Right cardiac atrium (tissue), 5 donors: ENCODE data around the gene GTF3A. TPM values are rescaled to one million over a fixed set of nuclear protein-coding genes. Genes with fewer than 3 reads are reported as not detected.

Source experiments
- ATAC-seq, 2 donors: fragments of 200-7000 bp; cut with Tn5 transposase; one replicate each; pipeline versions ENCODE4 v1.8.0 to v1.9.1; 2020; ENCODE audit warnings: moderate library complexity in 2 of 2, mild to moderate bottlenecking in 1 of 2
- DNase-seq, 3 donors: peaks; one replicate each; pipeline ENCODE4 v3.0.0-alpha.2; 2020
- H3K27ac ChIP-seq: one replicate; pipeline ENCODE4 v1.5.1; 2013; ENCODE audit warnings: mild to moderate bottlenecking, low read length, control low read depth, moderate library complexity
- H3K27me3 ChIP-seq: one replicate; pipeline ENCODE4 v1.6.1; 2013; ENCODE audit not compliant: control insufficient read depth, insufficient read depth
- H3K4me1 ChIP-seq: one replicate; pipeline ENCODE4 v1.6.1; 2013; ENCODE audit warnings: low read length; ENCODE audit not compliant: control insufficient read depth, insufficient read depth
- H3K4me3 ChIP-seq: one replicate; pipeline ENCODE4 v1.5.1; 2013; ENCODE audit warnings: low read length, control low read depth
- H3K9me3 ChIP-seq: one replicate; pipeline ENCODE4 v1.6.1; 2013; ENCODE audit warnings: low read length; ENCODE audit not compliant: control insufficient read depth
- WGBS: extraction: QIAGEN DNeasy Blood & Tissue Kit; methylation state at CpG from one replicate; pipeline ENCODE4 v1.1.7; 2013; 5-methylcytosine and 5-hydroxymethylcytosine counted together
- intact Hi-C, 4 donors: fragments of 100-400 bp; cut with DNase I; formaldehyde crosslinking; loops; one replicate each; pipeline versions ENCODE4 v1.11.0 to v1.14.0; 2022 to 2023
- long read RNA-seq, 4 donors: library from polyadenylated mRNA; unstranded; transcript quantifications; one replicate each; pipeline ENCODE4 v2.0.0, GENCODE V29; 2020 to 2021
- polyA plus RNA-seq: library from polyadenylated mRNA; stranded (reverse); fragments of 200-250 nt; gene quantifications from one replicate; pipeline ENCODE4 v1.2.3, GENCODE V29; 2013
- total RNA-seq, 4 donors: library from RNA; stranded (reverse); fragmentation: NEBNext Ultra II Directional; extraction: Animal tissue kit (Norgen Biotek cat#: 25700); gene quantifications; one replicate each; pipeline ENCODE4 v1.2.1, GENCODE V29; 2021
- donor health status: healthy with polysubstance abuse.
- donor health status: DM: no; HTN: yes; CAD: no.
- donor health status: DM: no; HTN: no; CAD: no.
- donor health status: DM: no; HTN: yes; CAD: no; lungs with severe emphysema.
- donor health status: DM: yes; HTN: yes; CAD: no.

GTF3A gene
- total RNA-seq (100 to 1,000 TPM; 149 to 204 (median 191) TPM), polyA plus RNA-seq (366 TPM)
- long read RNA-seq, donor 1, transcript GTF3A-202 (8 exons, 1,191 nt): minor isoform, 6 of 356 reads
- long read RNA-seq, donor 1, transcript GTF3A-201 (9 exons, 1,383 nt): major isoform, 306 of 356 reads
- long read RNA-seq, donor 1, partial matches to known transcripts: 7 of 356 reads
- long read RNA-seq, donor 1, other reads (novel, unspliced or antisense): 37 of 356 reads
- long read RNA-seq, donor 2, transcript GTF3A-201 (9 exons, 1,383 nt): major isoform, 125 of 145 reads
- long read RNA-seq, donor 2, partial matches to known transcripts: 6 of 145 reads
- long read RNA-seq, donor 2, other reads (novel, unspliced or antisense): 12 of 145 reads
- long read RNA-seq, donor 3, transcript GTF3A-201 (9 exons, 1,383 nt): major isoform, 518 of 588 reads
- long read RNA-seq, donor 3, transcript GTF3A-202 (8 exons, 1,191 nt): minor isoform, 23 of 588 reads
- long read RNA-seq, donor 3, partial matches to known transcripts: 8 of 588 reads
- long read RNA-seq, donor 3, other reads (novel, unspliced or antisense): 38 of 588 reads
- long read RNA-seq, donor 4, transcript GTF3A-202 (8 exons, 1,191 nt): minor isoform, 10 of 170 reads
- long read RNA-seq, donor 4, transcript GTF3A-201 (9 exons, 1,383 nt): major isoform, 139 of 170 reads
- long read RNA-seq, donor 4, partial matches to known transcripts: 3 of 170 reads
- long read RNA-seq, donor 4, other reads (novel, unspliced or antisense): 17 of 170 reads

- intact Hi-C loops: no loop called here
- H3K4me1 ChIP-seq: peaks cover 13% of the 10 kb centered on the region
- no peaks in the 10 kb centered on the region for H3K9me3 ChIP-seq
- DNase-seq (peak; percentile 85 to 95 (median 95)), ATAC-seq (peak; percentile 96)
- no peaks in the 10 kb centered on the region for H3K27me3 ChIP-seq
- H3K4me3 ChIP-seq: peak within 1 kb of the TSS; percentile 57
- WGBS: under 1% methylated on average over 85 of the region's 85 CpGs
- H3K27ac ChIP-seq: peak within 1 kb of the TSS; percentile 93
Measured at GRCh38 chr13:27424246-27425157, at the start of gene GTF3A. Gene GTF3A (plus strand): TSS chr13:27424619.

GRCh38 chr13:27374650-27375049 is 49.8 kb upstream of the GTF3A start:
- Histone ChIP-seq H3K4me3 (no peak overlapping the region), H3K27me3 (no peaks in the 10 kb centered on the region), H3K9me3 (no peaks in the 10 kb centered on the region), H3K27ac (no peak overlapping the region), H3K4me1 (no peaks in the 10 kb centered on the region)
- under 1% methylated on average over 7 of the region's 7 CpGs for WGBS
- DNase-seq (peak; percentile 68 to 75 (median 71)), ATAC-seq (peak; percentile 95 to 97)
- intact Hi-C loops: loop anchor here in 3 of 4 donors (5.0 to 10.0 kb wide), 2 partner anchors 160 to 453 kb away; no protein-coding TSS in a partner anchor

- intact Hi-C loops: loop anchor here in 3 of 4 donors (5.0 to 10.0 kb wide), 2 partner anchors 159 to 451 kb away; no protein-coding TSS in a partner anchor
- DNase-seq (peak; percentile 65 to 80 (median 67)), ATAC-seq (peak; percentile 71 to 78)
- no peak overlapping the region for H3K4me3 ChIP-seq
- no peak overlapping the region for H3K27ac ChIP-seq
- no peaks in the 10 kb centered on the region for H3K4me1 ChIP-seq
- H3K9me3 ChIP-seq: no peaks in the 10 kb centered on the region
- 65% methylated on average over 15 of the region's 15 CpGs for WGBS
- no peaks in the 10 kb centered on the region for H3K27me3 ChIP-seq
Measured at GRCh38 chr13:27375686-27376326, 48.6 kb upstream of the GTF3A start.

GRCh38 chr13:27379126-27379525 is 45.3 kb upstream of the GTF3A start:
- Histone ChIP-seq H3K27ac (no peak overlapping the region), H3K4me1 (no peaks in the 10 kb centered on the region), H3K4me3 (no peak overlapping the region), H3K27me3 (no peaks in the 10 kb centered on the region), H3K9me3 (no peaks in the 10 kb centered on the region)
- 79% methylated on average over 4 of the region's 4 CpGs for WGBS
- DNase-seq: no peak
- no peak for ATAC-seq
- intact Hi-C loops: loop anchor here in 3 of 4 donors (5.0 to 10.0 kb wide), 2 partner anchors 156 to 448 kb away; no protein-coding TSS in a partner anchor

- peak in 1 of 2 donors; percentile 49 for ATAC-seq
- no peaks in the 10 kb centered on the region for H3K4me1 ChIP-seq
Measured at GRCh38 chr13:27379694-27380641, 44.5 kb upstream of the GTF3A start.

GRCh38 chr13:27381601-27382000 is 42.8 kb upstream of the GTF3A start:
- 71% methylated on average over 17 of the region's 17 CpGs for WGBS
- no peaks in the 10 kb centered on the region for H3K27me3 ChIP-seq
- intact Hi-C loops: no loop called here
- no peaks in the 10 kb centered on the region for H3K9me3 ChIP-seq
- no peak overlapping the region for H3K27ac ChIP-seq
- DNase-seq (no peak), ATAC-seq (no peak)
- no peak overlapping the region for H3K4me3 ChIP-seq
- H3K4me1 ChIP-seq: no peaks in the 10 kb centered on the region

More at GRCh38 chr13:27379694-27380641, 44.5 kb upstream of the GTF3A start:
- H3K4me3 ChIP-seq: no peak overlapping the region
- peak; percentile 30 to 73 (median 64) for DNase-seq
- H3K27me3 ChIP-seq: no peaks in the 10 kb centered on the region
- intact Hi-C loops: loop anchor here in 3 of 4 donors (5.0 to 10.0 kb wide), 2 partner anchors 155 to 447 kb away; no protein-coding TSS in a partner anchor
- H3K9me3 ChIP-seq: no peaks in the 10 kb centered on the region
- 33% methylated on average over 14 of the region's 14 CpGs for WGBS
- no peak overlapping the region for H3K27ac ChIP-seq

GRCh38 chr13:27383104-27383921 is 41.1 kb upstream of the GTF3A start:
- ATAC-seq (no peak), DNase-seq (no peak)
- H3K4me3 ChIP-seq: no peak overlapping the region
- H3K27ac ChIP-seq: no peak overlapping the region
- WGBS: 86% methylated on average over 22 of the region's 22 CpGs
- intact Hi-C loops: no loop called here
- no peaks in the 10 kb centered on the region for H3K4me1 ChIP-seq
- H3K9me3 ChIP-seq: no peaks in the 10 kb centered on the region
- H3K27me3 ChIP-seq: no peaks in the 10 kb centered on the region

GRCh38 chr13:27384285-27384684 is 40.1 kb upstream of the GTF3A start:
- intact Hi-C loops: no loop called here
- no peak for DNase-seq

GRCh38 chr13:27388241-27388640 is 36.2 kb upstream of the GTF3A start:
- Histone ChIP-seq H3K27me3 (no peaks in the 10 kb centered on the region), H3K9me3 (no peaks in the 10 kb centered on the region), H3K4me3 (no peak overlapping the region), H3K27ac (no peak overlapping the region), H3K4me1 (no peaks in the 10 kb centered on the region)
- no peak for DNase-seq
- intact Hi-C loops: no loop called here
- ATAC-seq: no peak
- 57% methylated on average over 2 of the region's 2 CpGs for WGBS

More at GRCh38 chr13:27384285-27384684, 40.1 kb upstream of the GTF3A start:
- H3K27ac ChIP-seq: no peak overlapping the region
- no peaks in the 10 kb centered on the region for H3K9me3 ChIP-seq
- no peaks in the 10 kb centered on the region for H3K4me1 ChIP-seq
- 80% methylated on average over 4 of the region's 4 CpGs for WGBS
- H3K27me3 ChIP-seq: no peaks in the 10 kb centered on the region
- H3K4me3 ChIP-seq: no peak overlapping the region
- no peak for ATAC-seq
